ENCODE measurements around the gene SUFU. TPM values are rescaled to one million over a fixed set of nuclear protein-coding genes. Genes with fewer than 3 reads are reported as not detected.

Gene SUFU
- total and polyA plus RNA-seq, 2 experiments from 2014 or later: 2.8 to 5.6 TPM

DNA sequence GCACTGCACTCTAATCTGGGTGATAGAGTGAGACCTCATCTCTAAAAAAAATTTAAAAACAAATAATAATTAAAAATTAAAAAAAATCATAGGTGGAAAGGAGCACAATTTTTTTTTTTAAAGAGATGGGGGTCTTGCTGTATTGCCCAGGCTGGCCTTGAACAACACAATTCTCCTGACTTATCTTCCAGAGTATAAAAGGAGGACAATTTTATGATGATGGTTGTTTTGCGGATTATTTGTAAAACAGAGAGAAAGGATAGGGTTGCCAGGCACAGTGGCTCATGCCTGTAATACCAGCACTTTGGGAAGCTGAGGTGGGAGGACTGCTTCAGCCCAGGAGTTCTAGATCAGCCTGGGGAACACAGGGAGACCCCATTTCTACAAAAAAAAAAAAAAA lies 6.2 kb upstream of the SUFU start (continued):
- TF ChIP-seq JUNB (IDR thresholded peaks at IDR 0.05; ENCODE audit: unreplicated experiment) (no peak), NANOG (IDR thresholded peaks at IDR 0.05; ENCODE audit: borderline replicate concordance) (no peak), POLR2AphosphoS5 (IDR thresholded peaks at IDR 0.05; ENCODE audit: low read depth) (no peak), ZNF331 (CRISPR knock-in tag; IDR thresholded peaks at IDR 0.05; ENCODE audit: low read depth) (no peak)

DNA sequence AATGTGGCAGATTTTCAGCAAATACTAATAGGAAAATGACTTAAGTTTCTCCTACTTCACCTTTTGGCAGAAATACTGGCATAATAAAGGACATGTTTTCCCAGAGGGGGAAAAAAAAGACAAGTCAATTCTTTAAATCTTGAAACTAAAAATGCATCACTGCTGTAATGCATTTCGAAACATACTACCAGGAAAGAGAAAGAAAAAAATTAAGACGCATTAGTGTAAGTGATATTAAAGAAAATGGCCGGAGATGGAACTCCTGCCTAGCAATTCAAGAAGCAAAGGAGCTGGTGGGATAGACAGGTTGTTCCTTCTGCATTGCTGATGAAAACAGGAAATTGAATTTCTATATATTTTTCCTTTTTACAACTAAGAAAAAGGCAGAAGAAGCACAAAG lies 4.4 kb upstream of the SUFU start:
- Mint-ChIP-seq H3K9me3 (no peaks in the 10 kb centered on the region), H3K4me3 (no peak overlapping the region), H3K27ac (no peak overlapping the region), H3K27me3 (ENCODE audit: insufficient read depth, low read depth, poor library complexity) (no peaks in the 10 kb centered on the region), H3K4me1 (no peaks in the 10 kb centered on the region), H3K36me3 (ENCODE audit: low read depth) (no peaks in the 10 kb centered on the region)
- H3K27me3 ChIP-seq (ENCODE audit: insufficient read depth): no peaks in the 10 kb centered on the region
- no peak overlapping the region for H3K4me2 ChIP-seq
- H3K36me3 ChIP-seq (ENCODE audit: insufficient read depth): no peaks in the 10 kb centered on the region
- H3K27ac ChIP-seq (ENCODE audit: low read depth): no peak overlapping the region
- 0 out of 2 replicates have a peak, but pooled peaks cover 3% of the 10 kb centered on the region for H3F3A ChIP-seq (replicated peaks; ENCODE audit: low read depth)
- peaks cover 43% of the 10 kb centered on the region for H4K20me1 ChIP-seq (replicated peaks; ENCODE audit: insufficient read depth)
- ATAC-seq (no peak), DNase-seq (ENCODE audit: low spot score) (no peak)
- no peak overlapping the region for H2AFZ ChIP-seq
- no peak overlapping the region for H3K4me3 ChIP-seq
- H3K4me1 ChIP-seq (ENCODE audit: insufficient read depth): no peaks in the 10 kb centered on the region; the same call in 1 of the 2 replicates
- no peaks in the 10 kb centered on the region for H3K9me2 ChIP-seq (ENCODE audit: insufficient read depth)
- TF ChIP-seq JUNB (IDR thresholded peaks at IDR 0.05; ENCODE audit: unreplicated experiment) (no peak), ZNF331 (CRISPR knock-in tag; IDR thresholded peaks at IDR 0.05; ENCODE audit: low read depth) (no peak), NANOG (IDR thresholded peaks at IDR 0.05; ENCODE audit: borderline replicate concordance) (no peak), EZH2phosphoT487 (IDR thresholded peaks at IDR 0.05; ENCODE audit: unreplicated experiment) (no peak), CREB1 (CRISPR knock-in tag; IDR thresholded peaks at IDR 0.05; ENCODE audit: low read depth) (no peak), POLR2AphosphoS5 (IDR thresholded peaks at IDR 0.05; ENCODE audit: low read depth) (no peak), ZNF114 (CRISPR knock-in tag; IDR thresholded peaks at IDR 0.05) (no peak), EZH2 (IDR thresholded peaks at IDR 0.05; ENCODE audit: low read depth, unreplicated experiment) (no peak), STAT1 (IDR thresholded peaks at IDR 0.05; ENCODE audit: unreplicated experiment) (no peak)
- TF ChIP-seq, protein P1, sequence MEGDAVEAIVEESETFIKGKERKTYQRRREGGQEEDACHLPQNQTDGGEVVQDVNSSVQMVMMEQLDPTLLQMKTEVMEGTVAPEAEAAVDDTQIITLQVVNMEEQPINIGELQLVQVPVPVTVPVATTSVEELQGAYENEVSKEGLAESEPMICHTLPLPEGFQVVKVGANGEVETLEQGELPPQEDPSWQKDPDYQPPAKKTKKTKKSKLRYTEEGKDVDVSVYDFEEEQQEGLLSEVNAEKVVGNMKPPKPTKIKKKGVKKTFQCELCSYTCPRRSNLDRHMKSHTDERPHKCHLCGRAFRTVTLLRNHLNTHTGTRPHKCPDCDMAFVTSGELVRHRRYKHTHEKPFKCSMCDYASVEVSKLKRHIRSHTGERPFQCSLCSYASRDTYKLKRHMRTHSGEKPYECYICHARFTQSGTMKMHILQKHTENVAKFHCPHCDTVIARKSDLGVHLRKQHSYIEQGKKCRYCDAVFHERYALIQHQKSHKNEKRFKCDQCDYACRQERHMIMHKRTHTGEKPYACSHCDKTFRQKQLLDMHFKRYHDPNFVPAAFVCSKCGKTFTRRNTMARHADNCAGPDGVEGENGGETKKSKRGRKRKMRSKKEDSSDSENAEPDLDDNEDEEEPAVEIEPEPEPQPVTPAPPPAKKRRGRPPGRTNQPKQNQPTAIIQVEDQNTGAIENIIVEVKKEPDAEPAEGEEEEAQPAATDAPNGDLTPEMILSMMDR (conservative IDR thresholded peaks at IDR 0.05; ENCODE audit: low read depth in 2 of 2): no peak
- TF ChIP-seq, protein P2, sequence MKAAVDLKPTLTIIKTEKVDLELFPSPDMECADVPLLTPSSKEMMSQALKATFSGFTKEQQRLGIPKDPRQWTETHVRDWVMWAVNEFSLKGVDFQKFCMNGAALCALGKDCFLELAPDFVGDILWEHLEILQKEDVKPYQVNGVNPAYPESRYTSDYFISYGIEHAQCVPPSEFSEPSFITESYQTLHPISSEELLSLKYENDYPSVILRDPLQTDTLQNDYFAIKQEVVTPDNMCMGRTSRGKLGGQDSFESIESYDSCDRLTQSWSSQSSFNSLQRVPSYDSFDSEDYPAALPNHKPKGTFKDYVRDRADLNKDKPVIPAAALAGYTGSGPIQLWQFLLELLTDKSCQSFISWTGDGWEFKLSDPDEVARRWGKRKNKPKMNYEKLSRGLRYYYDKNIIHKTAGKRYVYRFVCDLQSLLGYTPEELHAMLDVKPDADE (IDR thresholded peaks at IDR 0.05): no peak
- TF ChIP-seq, protein P3, sequence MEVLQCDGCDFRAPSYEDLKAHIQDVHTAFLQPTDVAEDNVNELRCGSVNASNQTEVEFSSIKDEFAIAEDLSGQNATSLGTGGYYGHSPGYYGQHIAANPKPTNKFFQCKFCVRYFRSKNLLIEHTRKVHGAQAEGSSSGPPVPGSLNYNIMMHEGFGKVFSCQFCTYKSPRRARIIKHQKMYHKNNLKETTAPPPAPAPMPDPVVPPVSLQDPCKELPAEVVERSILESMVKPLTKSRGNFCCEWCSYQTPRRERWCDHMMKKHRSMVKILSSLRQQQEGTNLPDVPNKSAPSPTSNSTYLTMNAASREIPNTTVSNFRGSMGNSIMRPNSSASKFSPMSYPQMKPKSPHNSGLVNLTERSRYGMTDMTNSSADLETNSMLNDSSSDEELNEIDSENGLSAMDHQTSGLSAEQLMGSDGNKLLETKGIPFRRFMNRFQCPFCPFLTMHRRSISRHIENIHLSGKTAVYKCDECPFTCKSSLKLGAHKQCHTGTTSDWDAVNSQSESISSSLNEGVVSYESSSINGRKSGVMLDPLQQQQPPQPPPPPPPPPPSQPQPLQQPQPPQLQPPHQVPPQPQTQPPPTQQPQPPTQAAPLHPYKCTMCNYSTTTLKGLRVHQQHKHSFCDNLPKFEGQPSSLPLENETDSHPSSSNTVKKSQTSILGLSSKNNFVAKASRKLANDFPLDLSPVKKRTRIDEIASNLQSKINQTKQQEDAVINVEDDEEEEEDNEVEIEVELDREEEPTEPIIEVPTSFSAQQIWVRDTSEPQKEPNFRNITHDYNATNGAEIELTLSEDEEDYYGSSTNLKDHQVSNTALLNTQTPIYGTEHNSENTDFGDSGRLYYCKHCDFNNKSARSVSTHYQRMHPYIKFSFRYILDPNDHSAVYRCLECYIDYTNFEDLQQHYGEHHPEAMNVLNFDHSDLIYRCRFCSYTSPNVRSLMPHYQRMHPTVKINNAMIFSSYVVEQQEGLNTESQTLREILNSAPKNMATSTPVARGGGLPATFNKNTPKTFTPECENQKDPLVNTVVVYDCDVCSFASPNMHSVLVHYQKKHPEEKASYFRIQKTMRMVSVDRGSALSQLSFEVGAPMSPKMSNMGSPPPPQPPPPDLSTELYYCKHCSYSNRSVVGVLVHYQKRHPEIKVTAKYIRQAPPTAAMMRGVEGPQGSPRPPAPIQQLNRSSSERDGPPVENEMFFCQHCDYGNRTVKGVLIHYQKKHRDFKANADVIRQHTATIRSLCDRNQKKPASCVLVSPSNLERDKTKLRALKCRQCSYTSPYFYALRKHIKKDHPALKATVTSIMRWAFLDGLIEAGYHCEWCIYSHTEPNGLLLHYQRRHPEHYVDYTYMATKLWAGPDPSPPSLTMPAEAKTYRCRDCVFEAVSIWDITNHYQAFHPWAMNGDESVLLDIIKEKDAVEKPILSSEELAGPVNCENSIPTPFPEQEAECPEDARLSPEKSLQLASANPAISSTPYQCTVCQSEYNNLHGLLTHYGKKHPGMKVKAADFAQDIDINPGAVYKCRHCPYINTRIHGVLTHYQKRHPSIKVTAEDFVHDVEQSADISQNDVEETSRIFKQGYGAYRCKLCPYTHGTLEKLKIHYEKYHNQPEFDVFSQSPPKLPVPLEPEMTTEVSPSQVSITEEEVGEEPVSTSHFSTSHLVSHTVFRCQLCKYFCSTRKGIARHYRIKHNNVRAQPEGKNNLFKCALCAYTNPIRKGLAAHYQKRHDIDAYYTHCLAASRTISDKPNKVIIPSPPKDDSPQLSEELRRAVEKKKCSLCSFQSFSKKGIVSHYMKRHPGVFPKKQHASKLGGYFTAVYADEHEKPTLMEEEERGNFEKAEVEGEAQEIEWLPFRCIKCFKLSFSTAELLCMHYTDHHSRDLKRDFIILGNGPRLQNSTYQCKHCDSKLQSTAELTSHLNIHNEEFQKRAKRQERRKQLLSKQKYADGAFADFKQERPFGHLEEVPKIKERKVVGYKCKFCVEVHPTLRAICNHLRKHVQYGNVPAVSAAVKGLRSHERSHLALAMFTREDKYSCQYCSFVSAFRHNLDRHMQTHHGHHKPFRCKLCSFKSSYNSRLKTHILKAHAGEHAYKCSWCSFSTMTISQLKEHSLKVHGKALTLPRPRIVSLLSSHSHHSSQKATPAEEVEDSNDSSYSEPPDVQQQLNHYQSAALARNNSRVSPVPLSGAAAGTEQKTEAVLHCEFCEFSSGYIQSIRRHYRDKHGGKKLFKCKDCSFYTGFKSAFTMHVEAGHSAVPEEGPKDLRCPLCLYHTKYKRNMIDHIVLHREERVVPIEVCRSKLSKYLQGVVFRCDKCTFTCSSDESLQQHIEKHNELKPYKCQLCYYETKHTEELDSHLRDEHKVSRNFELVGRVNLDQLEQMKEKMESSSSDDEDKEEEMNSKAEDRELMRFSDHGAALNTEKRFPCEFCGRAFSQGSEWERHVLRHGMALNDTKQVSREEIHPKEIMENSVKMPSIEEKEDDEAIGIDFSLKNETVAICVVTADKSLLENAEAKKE (CRISPR knock-in tag; IDR thresholded peaks at IDR 0.05): no peak
- TF ChIP-seq, protein P4, sequence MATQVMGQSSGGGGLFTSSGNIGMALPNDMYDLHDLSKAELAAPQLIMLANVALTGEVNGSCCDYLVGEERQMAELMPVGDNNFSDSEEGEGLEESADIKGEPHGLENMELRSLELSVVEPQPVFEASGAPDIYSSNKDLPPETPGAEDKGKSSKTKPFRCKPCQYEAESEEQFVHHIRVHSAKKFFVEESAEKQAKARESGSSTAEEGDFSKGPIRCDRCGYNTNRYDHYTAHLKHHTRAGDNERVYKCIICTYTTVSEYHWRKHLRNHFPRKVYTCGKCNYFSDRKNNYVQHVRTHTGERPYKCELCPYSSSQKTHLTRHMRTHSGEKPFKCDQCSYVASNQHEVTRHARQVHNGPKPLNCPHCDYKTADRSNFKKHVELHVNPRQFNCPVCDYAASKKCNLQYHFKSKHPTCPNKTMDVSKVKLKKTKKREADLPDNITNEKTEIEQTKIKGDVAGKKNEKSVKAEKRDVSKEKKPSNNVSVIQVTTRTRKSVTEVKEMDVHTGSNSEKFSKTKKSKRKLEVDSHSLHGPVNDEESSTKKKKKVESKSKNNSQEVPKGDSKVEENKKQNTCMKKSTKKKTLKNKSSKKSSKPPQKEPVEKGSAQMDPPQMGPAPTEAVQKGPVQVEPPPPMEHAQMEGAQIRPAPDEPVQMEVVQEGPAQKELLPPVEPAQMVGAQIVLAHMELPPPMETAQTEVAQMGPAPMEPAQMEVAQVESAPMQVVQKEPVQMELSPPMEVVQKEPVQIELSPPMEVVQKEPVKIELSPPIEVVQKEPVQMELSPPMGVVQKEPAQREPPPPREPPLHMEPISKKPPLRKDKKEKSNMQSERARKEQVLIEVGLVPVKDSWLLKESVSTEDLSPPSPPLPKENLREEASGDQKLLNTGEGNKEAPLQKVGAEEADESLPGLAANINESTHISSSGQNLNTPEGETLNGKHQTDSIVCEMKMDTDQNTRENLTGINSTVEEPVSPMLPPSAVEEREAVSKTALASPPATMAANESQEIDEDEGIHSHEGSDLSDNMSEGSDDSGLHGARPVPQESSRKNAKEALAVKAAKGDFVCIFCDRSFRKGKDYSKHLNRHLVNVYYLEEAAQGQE (IDR thresholded peaks at IDR 0.05; ENCODE audit: unreplicated experiment): no peak
- peaks cover 67% of the 10 kb centered on the region for H3K79me2 ChIP-seq (replicated peaks; ENCODE audit: insufficient read depth)
